Keratinocyte (primary cell): ENCODE measurements around the gene IZUMO1R. TPM values are rescaled to one million over a fixed set of nuclear protein-coding genes. Genes with fewer than 3 reads are reported as not detected.

Source experiments
- DNase-seq: peaks from one replicate; pipeline ENCODE4 v3.0.0-alpha.2; 2011; ENCODE audit warnings: low read depth, missing footprints, low spot score
- FAIRE-seq: peaks from 2 replicates; lab custom pipeline; 2011; peaks lifted over from hg19 to GRCh38; lab: Jason Lieb, UNC
- H2AFZ ChIP-seq: 2 replicates; pipeline ENCODE4 v1.6.0; 2012; ENCODE audit warnings: low read length, control low read depth, inconsistent platforms; ENCODE audit not compliant: control insufficient read depth
- H3K27ac ChIP-seq: 2 replicates; pipeline ENCODE4 v1.5.1; 2011; ENCODE audit warnings: low read length; ENCODE audit not compliant: control insufficient read depth, insufficient read depth
- H3K27me3 ChIP-seq: 3 replicates; pipeline ENCODE4 v1.6.0; 2011; ENCODE audit warnings: low read length; ENCODE audit not compliant: control insufficient read depth, insufficient read depth; ENCODE audit errors: extremely low read depth
- H3K36me3 ChIP-seq, 2 experiments: 2 replicates in 1 of 2; 3 replicates in 1 of 2; pipeline ENCODE4 v1.5.1; 2011; ENCODE audit warnings: low read length in 2 of 2, mild to moderate bottlenecking in 1 of 2; ENCODE audit not compliant: control insufficient read depth in 2 of 2, insufficient read depth in 2 of 2; ENCODE audit errors: extremely low read depth in 1 of 2
- H3K4me1 ChIP-seq: 3 replicates; pipeline ENCODE4 v1.5.1; 2011; ENCODE audit warnings: low read length; ENCODE audit not compliant: control insufficient read depth, insufficient read depth; ENCODE audit errors: extremely low read depth
- H3K4me2 ChIP-seq: 3 replicates; pipeline ENCODE4 v1.6.0; 2011; ENCODE audit warnings: low read depth, low read length; ENCODE audit not compliant: control insufficient read depth, insufficient read depth; ENCODE audit errors: extremely low read depth
- H3K4me3 ChIP-seq, 3 experiments: fragments of 200-600 bp in 1 of 3; sonication (generic) in 1 of 3; 2 replicates in 2 of 3; 3 replicates in 1 of 3; pipeline ENCODE4 v1.5.1; 2011 to 2016; ENCODE audit warnings: low read length in 3 of 3, mild to moderate bottlenecking in 3 of 3, control low read depth in 2 of 3, inconsistent platforms in 1 of 3, low read depth in 1 of 3, mixed read lengths in 1 of 3, mixed run types in 1 of 3, moderate library complexity in 1 of 3; ENCODE audit not compliant: control insufficient read depth in 2 of 3, insufficient read depth in 2 of 3; ENCODE audit errors: extremely low read depth in 1 of 3
- H3K79me2 ChIP-seq: 2 replicates; pipeline ENCODE4 v1.6.0; 2012; ENCODE audit warnings: low read length; ENCODE audit not compliant: control insufficient read depth, insufficient read depth
- H3K9ac ChIP-seq: 3 replicates; pipeline ENCODE4 v1.6.0; 2011; ENCODE audit warnings: low read length; ENCODE audit not compliant: control insufficient read depth, insufficient read depth; ENCODE audit errors: extremely low read depth
- H3K9me1 ChIP-seq: 3 replicates; pipeline ENCODE4 v1.6.0; 2011; ENCODE audit warnings: low read length; ENCODE audit not compliant: control insufficient read depth, insufficient read depth; ENCODE audit errors: extremely low read depth
- H3K9me3 ChIP-seq: 2 replicates; pipeline ENCODE4 v1.5.1; 2012; ENCODE audit warnings: low read depth, low read length; ENCODE audit not compliant: control insufficient read depth
- H4K20me1 ChIP-seq: 3 replicates; pipeline ENCODE4 v1.6.0; 2011; ENCODE audit warnings: low read length; ENCODE audit not compliant: control insufficient read depth, insufficient read depth; ENCODE audit errors: extremely low read depth
- CTCF ChIP-seq, 3 experiments: IDR thresholded peaks in 1 of 3; conservative IDR thresholded peaks in 1 of 3; optimal IDR thresholded peaks in 1 of 3; 2 replicates in 2 of 3; 3 replicates in 1 of 3; pipeline versions ENCODE3 to v1.5.1; 2011; ENCODE audit warnings: low read length in 3 of 3, mild to moderate bottlenecking in 3 of 3, moderate library complexity in 2 of 3, control low read depth in 1 of 3, inconsistent platforms in 1 of 3; ENCODE audit not compliant: insufficient read depth in 2 of 3; ENCODE audit errors: extremely low read depth in 1 of 3
- EZH2 ChIP-seq: IDR thresholded peaks from one replicate; pipeline ENCODE4 v1.6.1; 2012; ENCODE audit warnings: inconsistent platforms, mild to moderate bottlenecking, low read length, moderate library complexity
- dilution Hi-C: fragments of 300-500 bp; cut with MboI; formaldehyde crosslinking; loops from one replicate; pipeline ENCODE4 v1.7.0; 2020; ENCODE audit warnings: low sequenced_read_pairs; ENCODE audit not compliant: extremely low pct_ligation_motif_present
- polyA plus RNA-seq, 5 experiments: library from polyadenylated mRNA; depleted of rRNA in 3 of 5; stranded (reverse) in 3 of 5; stranded (forward) in 1 of 5; unstranded in 1 of 5; fragments of >200 nt; gene quantifications; 1 replicate in 1 of 5; 2 replicates in 3 of 5; 3 replicates in 1 of 5; pipeline versions ENCODE4 v1.2.1 to v1.2.3, GENCODE V29; 2011 to 2012; ENCODE audit warnings: missing spikeins in 2 of 5, low read depth in 1 of 5, low replicate concordance in 1 of 5

IZUMO1R gene
- polyA plus RNA-seq, 1 donor (not counting 4 experiments of a cell fraction or from before 2014, with no cell fraction given), result not detected

GRCh38 chr11:94332814-94333213, 28.4 kb downstream of the IZUMO1R start:
- DNase-seq (no peak), FAIRE-seq (no peak)
- Histone ChIP-seq H3K9me3 (no peaks in the 10 kb centered on the region), H3K4me3 (no peak overlapping the region), H3K9ac (no peak overlapping the region), H3K27ac (no peak overlapping the region), H2AFZ (no peak overlapping the region), H3K79me2 (no peaks in the 10 kb centered on the region), H4K20me1 (no peaks in the 10 kb centered on the region), H3K36me3 (no peaks in the 10 kb centered on the region), H3K4me1 (peaks cover 3% of the 10 kb centered on the region), H3K9me1 (no peaks in the 10 kb centered on the region), H3K27me3 (peaks cover 7% of the 10 kb centered on the region), H3K4me2 (no peak overlapping the region)
- dilution Hi-C loops, result no loop called here
- TF ChIP-seq EZH2 (no peak), CTCF (optimal IDR thresholded peaks at IDR 0.05 in 1 of 3, IDR thresholded peaks at IDR 0.05 in 1 of 3, conservative IDR thresholded peaks at IDR 0.05 in 1 of 3; ENCODE audit: extremely low read depth in 1 of 3, insufficient read depth in 2 of 3, low read length in 3 of 3) (no peak)

GRCh38 chr11:94336033-94336432, 31.7 kb downstream of the IZUMO1R start:
- H3K9me1 ChIP-seq, result no peaks in the 10 kb centered on the region
- H3K9ac ChIP-seq, result no peak overlapping the region
- H3K4me2 ChIP-seq, result no peak overlapping the region
- H3K4me1 ChIP-seq, result peaks cover under 1% of the 10 kb centered on the region
- FAIRE-seq (no peak), DNase-seq (no peak)
- dilution Hi-C loops, result no loop called here
- H3K27ac ChIP-seq, result no peak overlapping the region
- no peaks in the 10 kb centered on the region for H3K9me3 ChIP-seq
- no peaks in the 10 kb centered on the region for H3K79me2 ChIP-seq
- peaks cover 3% of the 10 kb centered on the region for H3K27me3 ChIP-seq
- H2AFZ ChIP-seq, result no peak overlapping the region
- H3K36me3 ChIP-seq, result no peaks in the 10 kb centered on the region
- no peaks in the 10 kb centered on the region for H4K20me1 ChIP-seq
- H3K4me3 ChIP-seq, result no peak overlapping the region
- TF ChIP-seq CTCF (optimal IDR thresholded peaks at IDR 0.05 in 1 of 3, IDR thresholded peaks at IDR 0.05 in 1 of 3, conservative IDR thresholded peaks at IDR 0.05 in 1 of 3; ENCODE audit: extremely low read depth in 1 of 3, insufficient read depth in 2 of 3, low read length in 3 of 3), result no peak
- no peak for TF ChIP-seq EZH2
